GM12878 (cell line): Measurements from ENCODE around the gene RARRES2.
"Not testable (repeated sequence)": the region's sequence is repeated elsewhere in the genome, so short reads cannot be mapped to it uniquely, and the experiment has no call there.

Source experiments
- BCL11A ChIP-seq: IDR thresholded peaks from 2 replicates; pipeline ENCODE4 v1.6.1; 2011; ENCODE audit warnings: low read depth, low read length
- CREB1 ChIP-seq: IDR thresholded peaks from 2 replicates; pipeline ENCODE4 v1.6.1; 2012; ENCODE audit warnings: low read depth, mild to moderate bottlenecking, inconsistent platforms
- GABPA ChIP-seq: IDR thresholded peaks from 2 replicates; pipeline ENCODE4 v1.6.1; 2014; ENCODE audit warnings: antibody characterized with exemption, low read depth, mild to moderate bottlenecking, inconsistent platforms
- IRF4 ChIP-seq: IDR thresholded peaks from 2 replicates; pipeline ENCODE4 v1.6.1; 2011; ENCODE audit warnings: low read depth, low read length
- MLLT1 ChIP-seq: fragments of 450-650 bp; IDR thresholded peaks from 2 replicates; pipeline ENCODE4 v1.6.1; 2016; ENCODE audit warnings: mild to moderate bottlenecking
- MYC ChIP-seq: IDR thresholded peaks from 2 replicates; pipeline ENCODE4 v1.6.1; 2011; ENCODE audit warnings: mild to moderate bottlenecking, low read length, moderate library complexity, inconsistent platforms; ENCODE audit not compliant: insufficient read depth, insufficient replicate concordance, insufficient read length, severe bottlenecking
- NFIC ChIP-seq: IDR thresholded peaks from 2 replicates; pipeline ENCODE4 v1.6.1; 2012; ENCODE audit warnings: low read depth, mild to moderate bottlenecking, inconsistent platforms, low read length, moderate library complexity
- NRF1 ChIP-seq: conservative IDR thresholded peaks from 2 replicates; pipeline ENCODE4 v1.6.1; 2011; ENCODE audit warnings: mild to moderate bottlenecking, low read depth, low read length, improper control_type of control experiment
- POLR2AphosphoS5 ChIP-seq: IDR thresholded peaks from 2 replicates; pipeline ENCODE4 v1.6.1; 2011; ENCODE audit warnings: mild to moderate bottlenecking, low read length, inconsistent platforms
- POU2F2 ChIP-seq: IDR thresholded peaks from 3 replicates; pipeline ENCODE4 v1.6.1; 2011; ENCODE audit warnings: low read depth, mild to moderate bottlenecking, low read length, borderline replicate concordance
- REST ChIP-seq: IDR thresholded peaks from 2 replicates; pipeline ENCODE4 v1.6.1; 2012; ENCODE audit warnings: mild to moderate bottlenecking, low read depth, low read length
- SIN3A ChIP-seq: IDR thresholded peaks from 2 replicates; pipeline ENCODE4 v1.6.1; 2012; ENCODE audit warnings: low read depth, low read length, improper control_type of control experiment
- ZNF217 ChIP-seq: fragments of 450-650 bp; IDR thresholded peaks from 2 replicates; pipeline ENCODE4 v1.6.1; 2017; ENCODE audit warnings: antibody characterized with exemption, mild to moderate bottlenecking
- TF ChIP-seq, protein P1 (sequence below), 3 experiments: IDR thresholded peaks in 2 of 3; conservative IDR thresholded peaks in 1 of 3; 2 replicates each; pipeline ENCODE4 v1.5.1; 2011; ENCODE audit warnings: low read depth in 3 of 3, low read length in 3 of 3, mild to moderate bottlenecking in 3 of 3, control low read depth in 2 of 3, moderate library complexity in 2 of 3, inconsistent platforms in 1 of 3, mixed read lengths in 1 of 3; ENCODE audit not compliant: control insufficient read depth in 2 of 3, insufficient read depth in 1 of 3; ENCODE audit errors: extremely low read depth in 1 of 3

GRCh38 chr7:150316987-150317386, 24.4 kb downstream of the RARRES2 start:
- not testable (repeated sequence) for TF ChIP-seq BCL11A, REST, ZNF217, NFIC, POLR2AphosphoS5, MLLT1, POU2F2, SIN3A, NRF1, GABPA, MYC, CREB1, IRF4
- TF ChIP-seq, protein P1, sequence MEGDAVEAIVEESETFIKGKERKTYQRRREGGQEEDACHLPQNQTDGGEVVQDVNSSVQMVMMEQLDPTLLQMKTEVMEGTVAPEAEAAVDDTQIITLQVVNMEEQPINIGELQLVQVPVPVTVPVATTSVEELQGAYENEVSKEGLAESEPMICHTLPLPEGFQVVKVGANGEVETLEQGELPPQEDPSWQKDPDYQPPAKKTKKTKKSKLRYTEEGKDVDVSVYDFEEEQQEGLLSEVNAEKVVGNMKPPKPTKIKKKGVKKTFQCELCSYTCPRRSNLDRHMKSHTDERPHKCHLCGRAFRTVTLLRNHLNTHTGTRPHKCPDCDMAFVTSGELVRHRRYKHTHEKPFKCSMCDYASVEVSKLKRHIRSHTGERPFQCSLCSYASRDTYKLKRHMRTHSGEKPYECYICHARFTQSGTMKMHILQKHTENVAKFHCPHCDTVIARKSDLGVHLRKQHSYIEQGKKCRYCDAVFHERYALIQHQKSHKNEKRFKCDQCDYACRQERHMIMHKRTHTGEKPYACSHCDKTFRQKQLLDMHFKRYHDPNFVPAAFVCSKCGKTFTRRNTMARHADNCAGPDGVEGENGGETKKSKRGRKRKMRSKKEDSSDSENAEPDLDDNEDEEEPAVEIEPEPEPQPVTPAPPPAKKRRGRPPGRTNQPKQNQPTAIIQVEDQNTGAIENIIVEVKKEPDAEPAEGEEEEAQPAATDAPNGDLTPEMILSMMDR (IDR thresholded peaks at IDR 0.05 in 2 of 3, conservative IDR thresholded peaks at IDR 0.05 in 1 of 3; ENCODE audit: control insufficient read depth in 2 of 3, extremely low read depth in 1 of 3, insufficient read depth in 1 of 3, low read depth in 3 of 3, low read length in 3 of 3): not testable (repeated sequence)
